Uterus (tissue), 2 donors: ENCODE measurements around the gene PSKH1.

ENCODE experiments used
- CTCF ChIP-seq, 4 experiments: fragments of 200-600 bp in 2 of 4; fragments of 450-650 bp in 2 of 4; sonication (generic) in 2 of 4; IDR thresholded peaks; one replicate each; pipeline ENCODE4 v1.5.1; 2016 to 2019; ENCODE audit warnings: antibody characterized with exemption in 4 of 4, mild to moderate bottlenecking in 2 of 4, moderate library complexity in 1 of 4
- POLR2A ChIP-seq, 2 donors: fragments of 450-650 bp; IDR thresholded peaks; one replicate each; pipeline ENCODE4 v1.6.1; 2016; ENCODE audit warnings: antibody characterized with exemption in 2 of 2, mild to moderate bottlenecking in 1 of 2, moderate library complexity in 1 of 2

- no peak for TF ChIP-seq CTCF (IDR thresholded peaks at IDR 0.05)
- TF ChIP-seq POLR2A (IDR thresholded peaks at IDR 0.05): no peak
Measured at GRCh38 chr16:67882374-67883145, 10.5 kb upstream of the PSKH1 start.
